Left lung (tissue), 10 donors: Measurements from ENCODE around the gene CDH13. TPM values are rescaled to one million over a fixed set of nuclear protein-coding genes. Genes with fewer than 3 reads are reported as not detected.

Experiments used
- ATAC-seq: fragments of 200-7000 bp; cut with Tn5 transposase; one replicate; pipeline ENCODE4 v1.9.1; 2020; ENCODE audit warnings: moderate library complexity
- DNase-seq, 4 donors: peaks; one replicate each; pipeline ENCODE4 v3.0.0-alpha.2; 2013 to 2020
- H3K27ac ChIP-seq, 2 donors: fragments of 200-600 bp; sonication (generic) in 1 of 2; one replicate each; pipeline versions ENCODE4 v1.5.0 to v1.8.0; 2020 to 2021
- H3K27me3 ChIP-seq, 2 donors: fragments of 200-600 bp; sonication (generic) in 1 of 2; one replicate each; pipeline versions ENCODE4 v1.5.0 to v1.8.0; 2020 to 2021
- H3K36me3 ChIP-seq, 2 donors: fragments of 200-600 bp; sonication (generic) in 1 of 2; one replicate each; pipeline versions ENCODE4 v1.5.0 to v1.8.0; 2020 to 2021
- H3K4me1 ChIP-seq, 2 donors: fragments of 200-600 bp; one replicate each; pipeline ENCODE4 v1.8.0; 2021
- H3K4me3 ChIP-seq, 2 donors: fragments of 200-600 bp; sonication (generic) in 1 of 2; one replicate each; pipeline versions ENCODE4 v1.5.0 to v1.8.0; 2020 to 2021; ENCODE audit warnings: mild to moderate bottlenecking in 1 of 2
- H3K9me3 ChIP-seq, 2 donors: fragments of 200-600 bp; sonication (generic) in 1 of 2; one replicate each; pipeline versions ENCODE4 v1.5.0 to v1.8.0; 2020 to 2021
- CTCF ChIP-seq, 2 donors: fragments of 200-600 bp; sonication (generic) in 1 of 2; IDR thresholded peaks; one replicate each; pipeline versions ENCODE4 v1.5.0 to v1.8.0; 2021; ENCODE audit warnings: antibody characterized with exemption in 2 of 2
- intact Hi-C, 2 donors: fragments of 100-400 bp; cut with DNase I; formaldehyde crosslinking; loops; one replicate each; pipeline versions ENCODE4 v1.11.2 to v1.14.2; 2022
- polyA plus RNA-seq, 6 donors: library from polyadenylated mRNA; unstranded; fragments of 120-200 nt; gene quantifications; one replicate each; pipeline ENCODE4 v1.2.1, GENCODE V29; 2013; ENCODE audit not compliant: insufficient read length in 6 of 6
- total RNA-seq, 2 donors: library from RNA; stranded (reverse); fragmentation: NEBNext Ultra II Directional; extraction: Animal tissue kit (Norgen Biotek cat#: 25700); gene quantifications; one replicate each; pipeline ENCODE4 v1.2.1, GENCODE V29; 2021
- donor health status: DM: no; HTN: yes; CAD: no.
- donor health status: DM: no; HTN: no; CAD: no.

Gene CDH13
- total and polyA plus RNA-seq, 8 donors, result 2.7 to 20.3 (median 3.2) TPM

DNA sequence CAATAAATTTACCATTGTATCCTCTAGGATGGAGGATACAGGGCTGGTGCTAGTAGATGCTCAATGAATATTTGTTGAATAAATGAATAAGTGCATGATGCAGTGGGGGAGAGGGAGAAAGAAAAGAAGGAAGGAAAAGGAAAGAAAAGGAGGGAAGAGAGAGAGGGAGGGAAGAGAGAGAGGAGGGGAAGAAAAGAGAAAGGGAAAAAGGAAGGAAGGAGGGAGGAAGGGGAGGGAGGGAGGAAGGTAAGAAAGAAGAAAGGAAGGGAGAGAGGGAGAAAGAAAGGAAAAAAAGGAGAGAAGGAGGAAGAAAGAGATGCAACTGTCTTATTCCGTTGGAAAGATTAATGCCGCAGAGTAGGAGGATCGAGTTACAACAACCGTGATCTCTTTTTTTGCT is 1211.4 kb downstream of the CDH13 start:
- no peaks in the 10 kb centered on the region for H3K36me3 ChIP-seq
- TF ChIP-seq CTCF (IDR thresholded peaks at IDR 0.05), result no peak
- no peak overlapping the region for H3K4me3 ChIP-seq
- intact Hi-C loops, result no loop called here
- H3K27ac ChIP-seq, result no peak overlapping the region
- H3K9me3 ChIP-seq, result no peaks in the 10 kb centered on the region
- peaks cover 0 to 17% of the 10 kb centered on the region in 2 donors for H3K4me1 ChIP-seq
- ATAC-seq (no peak), DNase-seq (no peak)
- no peaks in the 10 kb centered on the region for H3K27me3 ChIP-seq

GRCh38 chr16:83839561-83839960 is 1212.8 kb downstream of the CDH13 start:
- intact Hi-C loops, result no loop called here
- TF ChIP-seq CTCF (IDR thresholded peaks at IDR 0.05), result no peak
- Histone ChIP-seq H3K4me3 (no peak overlapping the region), H3K27me3 (no peaks in the 10 kb centered on the region), H3K27ac (no peak overlapping the region), H3K36me3 (no peaks in the 10 kb centered on the region), H3K4me1 (peaks cover 0 to 27% of the 10 kb centered on the region in 2 donors), H3K9me3 (no peaks in the 10 kb centered on the region)
- ATAC-seq (no peak), DNase-seq (no peak)

- intact Hi-C loops, result no loop called here
Observed at GRCh38 chr16:83840060-83840617, 1213.4 kb downstream of the CDH13 start.

GRCh38 chr16:83842291-83842690 is 1215.5 kb downstream of the CDH13 start:
- Histone ChIP-seq H3K4me3 (no peak overlapping the region), H3K36me3 (no peaks in the 10 kb centered on the region), H3K9me3 (no peaks in the 10 kb centered on the region), H3K4me1 (peaks cover 0 to 21% of the 10 kb centered on the region in 2 donors), H3K27me3 (no peaks in the 10 kb centered on the region), H3K27ac (no peak overlapping the region)
- no peak for TF ChIP-seq CTCF (IDR thresholded peaks at IDR 0.05)
- DNase-seq (no peak), ATAC-seq (no peak)
- intact Hi-C loops, result no loop called here

More at GRCh38 chr16:83840060-83840617, 1213.4 kb downstream of the CDH13 start:
- DNase-seq (no peak), ATAC-seq (no peak)
- no peaks in the 10 kb centered on the region for H3K27me3 ChIP-seq
- no peaks in the 10 kb centered on the region for H3K9me3 ChIP-seq
- no peak for TF ChIP-seq CTCF (IDR thresholded peaks at IDR 0.05)
- H3K4me3 ChIP-seq, result no peak overlapping the region
- peaks cover 0 to 27% of the 10 kb centered on the region in 2 donors for H3K4me1 ChIP-seq
- H3K27ac ChIP-seq, result no peak overlapping the region
- H3K36me3 ChIP-seq, result no peaks in the 10 kb centered on the region

DNA sequence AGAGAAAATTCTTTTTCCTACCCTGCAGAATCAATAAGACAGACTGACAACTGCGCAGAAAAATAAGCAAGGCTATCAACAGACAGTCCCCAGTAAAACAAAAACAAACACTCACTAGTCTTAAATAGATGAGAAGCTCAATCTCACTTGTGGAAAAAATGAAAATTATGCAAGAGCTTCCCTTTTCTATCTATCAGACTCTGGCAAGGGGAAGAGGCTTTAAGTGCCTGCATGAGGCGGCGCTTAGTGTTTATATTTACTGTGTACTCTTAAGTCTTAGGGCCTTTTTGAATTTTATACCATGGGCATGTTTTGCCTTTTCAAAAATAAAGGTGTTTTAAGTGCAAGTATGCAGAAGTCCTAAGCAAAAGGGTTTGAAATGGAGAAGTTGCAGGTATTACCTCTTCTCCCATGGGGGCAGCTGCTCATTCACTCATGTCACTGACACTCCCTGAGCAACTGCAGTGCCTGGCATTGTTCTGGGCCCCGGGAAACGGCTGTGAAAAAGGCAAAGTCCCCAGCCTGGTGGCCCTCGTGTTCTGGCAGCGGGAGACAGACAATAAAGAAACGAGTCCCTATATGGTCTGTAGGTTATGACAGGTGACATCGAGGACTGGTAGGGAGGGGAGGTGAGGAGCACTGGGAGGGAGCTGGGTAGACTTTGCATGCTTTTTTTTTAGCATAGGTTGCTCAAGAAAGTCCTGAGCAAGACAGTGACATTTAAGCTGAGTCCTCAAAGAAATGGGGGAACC is 1216.2 kb downstream of the CDH13 start:
- H3K4me1 ChIP-seq, result peaks cover 0 to 27% of the 10 kb centered on the region in 2 donors
- H3K4me3 ChIP-seq, result no peak overlapping the region
- ATAC-seq (no peak), DNase-seq (peak in 1 of 4 donors; percentile 19)
- intact Hi-C loops, result no loop called here
- no peaks in the 10 kb centered on the region for H3K27me3 ChIP-seq
- H3K36me3 ChIP-seq, result no peaks in the 10 kb centered on the region
- no peak overlapping the region for H3K27ac ChIP-seq
- TF ChIP-seq CTCF (IDR thresholded peaks at IDR 0.05), result no peak
- no peaks in the 10 kb centered on the region for H3K9me3 ChIP-seq
